Endometrial microvascular endothelial cells (primary cell): Measurements from ENCODE around the gene KCTD8. TPM values are rescaled to one million over a fixed set of nuclear protein-coding genes. Genes with fewer than 3 reads are reported as not detected.
"Not testable (repeated sequence)": the region's sequence is repeated elsewhere in the genome, so short reads cannot be mapped to it uniquely, and the experiment has no call there.

Experiments used
- in situ Hi-C: cut with HindIII; loops from 2 replicates; pipeline ENCODE4 v1.10.0; 2017; ENCODE audit warnings: low sequenced_read_pairs, low pct_unique_long_range_greater_than_20kb; ENCODE audit errors: inconsistent ontology term
- total RNA-seq: library from RNA; depleted of rRNA; stranded (reverse); fragments of >200 nt; gene quantifications from one replicate; pipeline ENCODE4 v1.2.3, GENCODE V29; 2015; ENCODE audit errors: inconsistent ontology term

KCTD8 gene
- total RNA-seq, 1 donor from 2014 or later: not detected

- in situ Hi-C loops: no loop called here
Measured at GRCh38 chr4:44186096-44186849, 262.3 kb downstream of the KCTD8 start.

GRCh38 chr4:44181491-44182349 lies 266.9 kb downstream of the KCTD8 start:
- in situ Hi-C loops: not testable (repeated sequence)

GRCh38 chr4:44167766-44168165 lies 280.8 kb downstream of the KCTD8 start:
- in situ Hi-C loops: not testable (repeated sequence)

- in situ Hi-C loops: no loop called here
Measured at GRCh38 chr4:44165938-44166337, 282.7 kb downstream of the KCTD8 start.

- in situ Hi-C loops: no loop called here
Measured at GRCh38 chr4:44162538-44163270, 285.9 kb downstream of the KCTD8 start.

GRCh38 chr4:44161756-44162155 lies 286.9 kb downstream of the KCTD8 start:
- in situ Hi-C loops: no loop called here

GRCh38 chr4:44160776-44161367 lies 287.7 kb downstream of the KCTD8 start:
- in situ Hi-C loops: no loop called here

GRCh38 chr4:44159991-44160390 lies 288.6 kb downstream of the KCTD8 start:
- in situ Hi-C loops: no loop called here

- in situ Hi-C loops: no loop called here
Measured at GRCh38 chr4:44157611-44158277, 290.9 kb downstream of the KCTD8 start.

GRCh38 chr4:44150091-44150576 lies 298.5 kb downstream of the KCTD8 start:
- in situ Hi-C loops: no loop called here

- in situ Hi-C loops: no loop called here
Measured at GRCh38 chr4:44149282-44149681, 299.3 kb downstream of the KCTD8 start.

- in situ Hi-C loops: no loop called here
Measured at GRCh38 chr4:44147571-44148075, 301.0 kb downstream of the KCTD8 start.

GRCh38 chr4:44146516-44146915 lies 302.1 kb downstream of the KCTD8 start:
- in situ Hi-C loops: no loop called here

GRCh38 chr4:44145868-44146267 lies 302.7 kb downstream of the KCTD8 start:
- in situ Hi-C loops: no loop called here

- in situ Hi-C loops: no loop called here
Measured at GRCh38 chr4:44132526-44132925, 316.1 kb downstream of the KCTD8 start.
